ENCODE measurements around the gene RASGRF2. TPM values are rescaled to one million over a fixed set of nuclear protein-coding genes. Genes with fewer than 3 reads are reported as not detected.
"Not testable (repeated sequence)": the region's sequence is repeated elsewhere in the genome, so short reads cannot be mapped to it uniquely, and the experiment has no call there.

The RASGRF2 gene
- total RNA-seq, 4 donors from 2014 or later = 3.3 to 26.4 (median 12.3) TPM

DNA sequence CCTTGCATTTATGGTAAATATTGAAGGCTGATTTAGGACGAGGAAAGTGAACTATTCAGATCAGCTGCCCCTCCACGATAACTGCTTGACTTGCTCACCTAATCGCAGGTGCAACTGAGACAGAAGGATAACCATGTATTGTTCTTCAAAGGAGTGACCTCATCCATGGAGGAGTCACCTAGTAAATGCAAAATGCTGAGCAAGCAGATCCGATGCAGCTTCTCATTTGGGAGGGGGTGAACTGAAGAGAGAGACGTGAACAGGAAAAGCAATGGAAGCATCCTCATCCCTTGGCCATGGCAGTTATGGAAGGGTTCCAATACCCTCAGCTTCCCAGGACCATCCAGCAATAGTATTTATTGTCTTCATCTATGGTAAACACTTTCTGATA is 47.5 kb downstream of the RASGRF2 start:
- no peaks in the 10 kb centered on the region for H3K27me3 ChIP-seq
- TF ChIP-seq, protein P1, sequence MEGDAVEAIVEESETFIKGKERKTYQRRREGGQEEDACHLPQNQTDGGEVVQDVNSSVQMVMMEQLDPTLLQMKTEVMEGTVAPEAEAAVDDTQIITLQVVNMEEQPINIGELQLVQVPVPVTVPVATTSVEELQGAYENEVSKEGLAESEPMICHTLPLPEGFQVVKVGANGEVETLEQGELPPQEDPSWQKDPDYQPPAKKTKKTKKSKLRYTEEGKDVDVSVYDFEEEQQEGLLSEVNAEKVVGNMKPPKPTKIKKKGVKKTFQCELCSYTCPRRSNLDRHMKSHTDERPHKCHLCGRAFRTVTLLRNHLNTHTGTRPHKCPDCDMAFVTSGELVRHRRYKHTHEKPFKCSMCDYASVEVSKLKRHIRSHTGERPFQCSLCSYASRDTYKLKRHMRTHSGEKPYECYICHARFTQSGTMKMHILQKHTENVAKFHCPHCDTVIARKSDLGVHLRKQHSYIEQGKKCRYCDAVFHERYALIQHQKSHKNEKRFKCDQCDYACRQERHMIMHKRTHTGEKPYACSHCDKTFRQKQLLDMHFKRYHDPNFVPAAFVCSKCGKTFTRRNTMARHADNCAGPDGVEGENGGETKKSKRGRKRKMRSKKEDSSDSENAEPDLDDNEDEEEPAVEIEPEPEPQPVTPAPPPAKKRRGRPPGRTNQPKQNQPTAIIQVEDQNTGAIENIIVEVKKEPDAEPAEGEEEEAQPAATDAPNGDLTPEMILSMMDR (IDR thresholded peaks at IDR 0.05) = no peak
- TF ChIP-seq POLR2A (IDR thresholded peaks at IDR 0.05) = no peak
- H3K4me1 ChIP-seq = no peaks in the 10 kb centered on the region
- H3K4me3 ChIP-seq = no peak overlapping the region
- intact Hi-C loops (cut with DNase I; ENCODE audit: low total_unique reads) = no loop called here
- no peaks in the 10 kb centered on the region for H3K9me3 ChIP-seq
- H3K27ac ChIP-seq = no peak overlapping the region
- H3K36me3 ChIP-seq = no peaks in the 10 kb centered on the region
- no peak for DNase-seq

GRCh38 chr5:81010336-81011169 is 50.4 kb downstream of the RASGRF2 start:
- Histone ChIP-seq H3K4me1 (no peaks in the 10 kb centered on the region), H3K27ac (no peak overlapping the region), H3K4me3 (no peak overlapping the region), H3K27me3 (no peaks in the 10 kb centered on the region), H3K36me3 (no peaks in the 10 kb centered on the region), H3K9me3 (no peaks in the 10 kb centered on the region)
- TF ChIP-seq, protein P1 (IDR thresholded peaks at IDR 0.05) = no peak
- no peak for TF ChIP-seq POLR2A (IDR thresholded peaks at IDR 0.05)
- intact Hi-C loops (cut with DNase I; ENCODE audit: low total_unique reads) = no loop called here
- no peak for DNase-seq

- Histone ChIP-seq H3K9me3 (no peaks in the 10 kb centered on the region), H3K36me3 (no peaks in the 10 kb centered on the region), H3K27me3 (no peaks in the 10 kb centered on the region), H3K4me3 (no peak overlapping the region), H3K27ac (no peak overlapping the region), H3K4me1 (no peaks in the 10 kb centered on the region)
- intact Hi-C loops (cut with DNase I; ENCODE audit: low total_unique reads) = no loop called here
- no peak for DNase-seq
- TF ChIP-seq, protein P1 (IDR thresholded peaks at IDR 0.05) = no peak
- no peak for TF ChIP-seq POLR2A (IDR thresholded peaks at IDR 0.05)
Observed at GRCh38 chr5:81014348-81014747, 54.2 kb downstream of the RASGRF2 start.

GRCh38 chr5:81016116-81016515 is 56.0 kb downstream of the RASGRF2 start:
- no peak overlapping the region for H3K27ac ChIP-seq
- H3K36me3 ChIP-seq = no peaks in the 10 kb centered on the region
- no peak for DNase-seq

GRCh38 chr5:81017320-81017719 is 57.2 kb downstream of the RASGRF2 start:
- no peak for DNase-seq
- Histone ChIP-seq H3K36me3 (no peaks in the 10 kb centered on the region), H3K9me3 (no peaks in the 10 kb centered on the region), H3K4me1 (no peaks in the 10 kb centered on the region), H3K4me3 (no peak overlapping the region), H3K27me3 (no peaks in the 10 kb centered on the region), H3K27ac (no peak overlapping the region)
- intact Hi-C loops (cut with DNase I; ENCODE audit: low total_unique reads) = no loop called here
- no peak for TF ChIP-seq POLR2A (IDR thresholded peaks at IDR 0.05)
- TF ChIP-seq, protein P1 (IDR thresholded peaks at IDR 0.05) = no peak

More at GRCh38 chr5:81016116-81016515, 56.0 kb downstream of the RASGRF2 start:
- H3K4me1 ChIP-seq = no peaks in the 10 kb centered on the region
- H3K4me3 ChIP-seq = no peak overlapping the region
- H3K9me3 ChIP-seq = no peaks in the 10 kb centered on the region
- H3K27me3 ChIP-seq = no peaks in the 10 kb centered on the region
- intact Hi-C loops (cut with DNase I; ENCODE audit: low total_unique reads) = no loop called here
- TF ChIP-seq POLR2A (IDR thresholded peaks at IDR 0.05) = no peak
- TF ChIP-seq, protein P1 (IDR thresholded peaks at IDR 0.05) = no peak

- H3K4me1 ChIP-seq; H3K36me3 ChIP-seq; H3K27me3 ChIP-seq; H3K27ac ChIP-seq; intact Hi-C loops (cut with DNase I; ENCODE audit: low total_unique reads); H3K9me3 ChIP-seq; DNase-seq; H3K4me3 ChIP-seq: not testable (repeated sequence)
Observed at GRCh38 chr5:81018608-81019007, 58.4 kb downstream of the RASGRF2 start.

Data from uterus (tissue), 4 donors.